Activated CD4-positive, alpha-beta T cell treated with anti-CD3 and anti-CD28 coated beads, Interleukin-2, amount 50 U/mL, for 24 hours (primary cell): Measurements from ENCODE around the gene OR6B2.

Source experiments
- DNase-seq, 2 donors: peaks; one replicate each; pipeline ENCODE4 v3.0.0-alpha.2; 2020; ENCODE audit warnings: low read depth in 1 of 2, low spot score in 1 of 2

OR6B2 gene

GRCh38 chr2:240041363-240041762 is 11.1 kb upstream of the OR6B2 start:
- DNase-seq, result no peak

GRCh38 chr2:240037358-240037757 is 7.1 kb upstream of the OR6B2 start:
- DNase-seq, result no peak

GRCh38 chr2:240033330-240033678 is 3.1 kb upstream of the OR6B2 start:
- DNase-seq, result no peak

- no peak for DNase-seq
These were observed 2.4 kb upstream of the OR6B2 start for GRCh38 chr2:240032406-240033329.

- DNase-seq, result peak in 1 of 2 donors; percentile 16
These were observed 5.5 kb downstream of the OR6B2 start for GRCh38 chr2:240024766-240025165.

GRCh38 chr2:240023792-240024191 is 6.4 kb downstream of the OR6B2 start:
- no peak for DNase-seq

GRCh38 chr2:240021488-240022104 is 8.6 kb downstream of the OR6B2 start:
- DNase-seq, result peak; percentile 30 to 37

- DNase-seq, result no peak
These were observed 12.0 kb downstream of the OR6B2 start for GRCh38 chr2:240018071-240018750.

- DNase-seq, result no peak
These were observed 15.9 kb downstream of the OR6B2 start for GRCh38 chr2:240014327-240014726.

GRCh38 chr2:240013343-240013742 is 16.9 kb downstream of the OR6B2 start:
- no peak for DNase-seq

GRCh38 chr2:240002983-240003382 is 27.2 kb downstream of the OR6B2 start:
- DNase-seq, result no peak

GRCh38 chr2:240000671-240001070 is 29.6 kb downstream of the OR6B2 start:
- DNase-seq, result no peak

- no peak for DNase-seq
These were observed 32.4 kb downstream of the OR6B2 start for GRCh38 chr2:239997686-239998409.

GRCh38 chr2:239994086-239994485 is 36.1 kb downstream of the OR6B2 start:
- DNase-seq, result no peak

- no peak for DNase-seq
These were observed 36.9 kb downstream of the OR6B2 start for GRCh38 chr2:239993291-239993690.

- DNase-seq, result peak in 1 of 2 donors; percentile 8
These were observed 38.4 kb downstream of the OR6B2 start for GRCh38 chr2:239991689-239992314.

- no peak for DNase-seq
These were observed 39.3 kb downstream of the OR6B2 start for GRCh38 chr2:239990966-239991365.

- DNase-seq, result no peak
These were observed 44.9 kb downstream of the OR6B2 start for GRCh38 chr2:239985356-239985755.

GRCh38 chr2:239984421-239985194 is 45.6 kb downstream of the OR6B2 start:
- no peak for DNase-seq
